Lower lobe of right lung (tissue), 2 donors: ENCODE data around the gene PSMD2. TPM values are rescaled to one million over a fixed set of nuclear protein-coding genes. Genes with fewer than 3 reads are reported as not detected.

Experiments used
- ATAC-seq, 2 donors: fragments of 200-7000 bp; cut with Tn5 transposase; one replicate each; pipeline ENCODE4 v1.9.1; 2020 to 2022; ENCODE audit warnings: mild to moderate bottlenecking in 2 of 2, moderate library complexity in 2 of 2
- DNase-seq: peaks from one replicate; pipeline ENCODE4 v3.0.0-alpha.2; 2020
- H3K27ac ChIP-seq: fragments of 200-600 bp; one replicate; pipeline ENCODE4 v1.8.0; 2022
- H3K27me3 ChIP-seq: fragments of 200-600 bp; one replicate; pipeline ENCODE4 v1.8.0; 2022; ENCODE audit warnings: low read depth
- H3K36me3 ChIP-seq: fragments of 200-600 bp; one replicate; pipeline ENCODE4 v1.8.0; 2022; ENCODE audit warnings: mild to moderate bottlenecking
- H3K4me1 ChIP-seq: fragments of 200-600 bp; one replicate; pipeline ENCODE4 v1.8.0; 2022
- H3K4me3 ChIP-seq: fragments of 200-600 bp; one replicate; pipeline ENCODE4 v1.8.0; 2022; ENCODE audit warnings: mild to moderate bottlenecking
- H3K9me3 ChIP-seq: fragments of 200-600 bp; one replicate; pipeline ENCODE4 v1.8.0; 2022
- CTCF ChIP-seq: fragments of 200-600 bp; IDR thresholded peaks from one replicate; pipeline ENCODE4 v1.8.0; 2022; ENCODE audit warnings: antibody characterized with exemption, mild to moderate bottlenecking
- intact Hi-C: fragments of 100-400 bp; cut with DNase I; formaldehyde crosslinking; loops from one replicate; pipeline ENCODE4 v1.11.0; 2022
- total RNA-seq: library from RNA; stranded (reverse); fragmentation: NEBNext Ultra II Directional; extraction: Animal tissue kit (Norgen Biotek cat#: 25700); gene quantifications from one replicate; pipeline ENCODE4 v1.2.1, GENCODE V29; 2021
- donor health status: DM: no; HTN: yes; CAD: no; lungs with severe emphysema.

Gene PSMD2
- total RNA-seq, 1 donor from 2014 or later: 135 TPM

DNA sequence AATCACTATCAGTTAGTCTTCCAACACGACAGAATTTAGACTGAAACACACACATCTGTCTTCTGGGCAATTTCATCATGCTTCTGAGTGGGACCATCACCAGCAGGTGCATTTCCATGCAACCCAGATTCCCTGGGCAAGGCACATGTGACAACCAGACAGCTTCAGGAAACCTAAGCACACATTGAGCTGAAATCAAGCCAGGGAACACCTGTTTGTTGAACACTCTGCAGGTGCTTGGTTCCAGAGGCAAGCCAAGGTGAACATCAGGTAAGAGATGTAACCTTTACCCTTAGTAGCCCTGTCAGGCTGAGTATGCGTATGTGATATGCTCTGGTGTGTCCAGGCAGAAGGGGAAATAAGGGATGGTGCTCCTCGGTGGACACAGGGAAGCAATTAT is 3.3 kb upstream of the PSMD2 start:
- H3K27ac ChIP-seq: no peak overlapping the region
- DNase-seq (no peak), ATAC-seq (no peak)
- peaks cover 6% of the 10 kb centered on the region for H3K36me3 ChIP-seq
- no peaks in the 10 kb centered on the region for H3K27me3 ChIP-seq
- no peaks in the 10 kb centered on the region for H3K9me3 ChIP-seq
- peaks cover 14% of the 10 kb centered on the region for H3K4me1 ChIP-seq
- intact Hi-C loops: no loop called here
- no peak overlapping the region for H3K4me3 ChIP-seq
- no peak for TF ChIP-seq CTCF

GRCh38 chr3:184296616-184297015 is 2.4 kb upstream of the PSMD2 start:
- Histone ChIP-seq H3K27ac (no peak overlapping the region), H3K27me3 (no peaks in the 10 kb centered on the region), H3K9me3 (no peaks in the 10 kb centered on the region), H3K4me3 (no peak overlapping the region), H3K36me3 (peaks cover 14% of the 10 kb centered on the region), H3K4me1 (peaks cover 14% of the 10 kb centered on the region)
- no peak for TF ChIP-seq CTCF
- ATAC-seq (no peak), DNase-seq (no peak)
- intact Hi-C loops: no loop called here

GRCh38 chr3:184299488-184300377 is 692 bp downstream of the PSMD2 start:
- Histone ChIP-seq H3K27ac (peak overlapping the region; percentile 81), H3K4me1 (peaks cover 14% of the 10 kb centered on the region), H3K36me3 (peaks cover 45% of the 10 kb centered on the region), H3K27me3 (no peaks in the 10 kb centered on the region), H3K9me3 (no peaks in the 10 kb centered on the region), H3K4me3 (peak overlapping the region; percentile 99)
- no peak for TF ChIP-seq CTCF
- no peak for DNase-seq
- intact Hi-C loops: no loop called here
- peak in 1 of 2 donors; percentile 29 for ATAC-seq

GRCh38 chr3:184300378-184300720 is 1.3 kb downstream of the PSMD2 start:
- Histone ChIP-seq H3K36me3 (peaks cover 52% of the 10 kb centered on the region), H3K27ac (no peak overlapping the region), H3K9me3 (no peaks in the 10 kb centered on the region), H3K4me3 (peak overlapping the region; percentile 99), H3K27me3 (no peaks in the 10 kb centered on the region), H3K4me1 (peaks cover 14% of the 10 kb centered on the region)
- ATAC-seq: no peak
- no peak for DNase-seq
- TF ChIP-seq CTCF: no peak
- intact Hi-C loops: no loop called here

DNA sequence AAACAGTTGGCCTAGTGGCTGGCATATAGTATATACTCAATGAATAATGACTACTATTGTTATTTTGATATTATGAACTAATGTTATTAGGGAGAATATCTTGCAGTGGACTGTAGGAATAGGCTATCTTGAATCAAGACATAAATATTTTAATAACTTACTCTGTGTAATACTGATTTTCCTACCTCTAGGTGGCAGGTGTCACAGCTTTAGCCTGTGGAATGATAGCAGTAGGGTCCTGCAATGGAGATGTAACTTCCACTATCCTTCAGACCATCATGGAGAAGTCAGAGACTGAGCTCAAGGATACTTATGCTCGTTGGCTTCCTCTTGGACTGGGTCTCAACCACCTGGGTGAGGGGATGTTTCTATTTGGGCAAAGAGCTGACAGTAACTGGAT is 6.5 kb downstream of the PSMD2 start:
- no peaks in the 10 kb centered on the region for H3K27me3 ChIP-seq
- ATAC-seq (peak in 1 of 2 donors; percentile 42), DNase-seq (no peak)
- no peak overlapping the region for H3K4me3 ChIP-seq
- H3K4me1 ChIP-seq: peaks cover 1% of the 10 kb centered on the region
- no peak for TF ChIP-seq CTCF
- H3K27ac ChIP-seq: no peak overlapping the region
- peaks cover 93% of the 10 kb centered on the region for H3K36me3 ChIP-seq
- H3K9me3 ChIP-seq: no peaks in the 10 kb centered on the region
- intact Hi-C loops: no loop called here
